ENCODE results near the gene PLD2. TPM values are rescaled to one million over a fixed set of nuclear protein-coding genes. Genes with fewer than 3 reads are reported as not detected.
"Not testable (repeated sequence)": the region's sequence is repeated elsewhere in the genome, so short reads cannot be mapped to it uniquely, and the experiment has no call there.

The PLD2 gene
- polyA plus RNA-seq, 3 donors from 2014 or later = 0.78 to 2.0 TPM; not detected in 1

GRCh38 chr17:4806456-4806776 lies 536 bp upstream of the PLD2 start:
- Mint-ChIP-seq H3K36me3 (peaks cover 4 to 5% (median 4%) of the 10 kb centered on the region in 3 donors), H3K27ac (peak overlapping the region in 4 of 6 donors; percentile 40 to 65 (median 55)), H3K4me3 (peak overlapping the region; percentile 73 to 86 (median 78)), H3K4me1 (peaks cover 5 to 8% of the 10 kb centered on the region in 2 donors), H3K27me3 (ENCODE audit: low read depth in 3 of 3) (peaks cover 0 to 5% (median 2%) of the 10 kb centered on the region in 3 donors), H3K9me3 (no peaks in the 10 kb centered on the region)
- no peak for DNase-seq

- no peak for DNase-seq
- H3K27ac Mint-ChIP-seq = peak overlapping the region in 2 of 6 donors; percentile 55 to 67
- peaks cover 0 to 5% (median 2%) of the 10 kb centered on the region in 3 donors for H3K27me3 Mint-ChIP-seq (ENCODE audit: low read depth in 3 of 3)
- no peaks in the 10 kb centered on the region for H3K9me3 Mint-ChIP-seq
- peak overlapping the region; percentile 71 to 85 (median 79) for H3K4me3 Mint-ChIP-seq
- H3K36me3 Mint-ChIP-seq = peaks cover 4 to 7% (median 5%) of the 10 kb centered on the region in 3 donors
- peaks cover 5 to 8% of the 10 kb centered on the region in 2 donors for H3K4me1 Mint-ChIP-seq
Observed at GRCh38 chr17:4807605-4808377, 839 bp downstream of the PLD2 start.

DNA sequence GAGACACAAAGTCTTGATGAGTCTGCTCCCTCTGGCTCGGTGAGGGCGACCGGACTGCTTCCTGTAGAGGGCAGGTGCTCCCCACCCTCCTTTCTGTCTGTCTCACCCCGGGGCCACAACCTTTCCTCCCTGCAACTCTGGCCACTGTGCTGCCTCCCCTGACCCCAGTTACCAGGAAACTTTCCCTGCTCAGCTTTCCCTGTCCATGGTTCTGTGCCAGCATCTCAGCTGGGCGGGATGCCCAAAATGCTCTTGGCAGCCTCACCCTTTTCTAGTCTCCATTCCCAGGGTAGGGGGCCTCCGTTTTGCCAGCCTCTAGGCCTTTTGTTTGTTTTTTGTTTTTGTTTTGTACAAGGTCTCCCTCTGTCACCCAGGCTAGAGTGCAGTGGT lies 1.4 kb downstream of the PLD2 start:
- peaks cover 4 to 7% (median 5%) of the 10 kb centered on the region in 3 donors for H3K36me3 Mint-ChIP-seq
- H3K4me1 Mint-ChIP-seq = peaks cover 5 to 8% of the 10 kb centered on the region in 2 donors
- no peak for DNase-seq
- H3K9me3 Mint-ChIP-seq = no peaks in the 10 kb centered on the region
- H3K27ac Mint-ChIP-seq = peak overlapping the region in 2 of 6 donors; percentile 40 to 55
- peaks cover 0 to 5% (median 2%) of the 10 kb centered on the region in 3 donors for H3K27me3 Mint-ChIP-seq (ENCODE audit: low read depth in 3 of 3)
- peak overlapping the region; percentile 58 to 79 (median 72) for H3K4me3 Mint-ChIP-seq

GRCh38 chr17:4810696-4811290 lies 3.8 kb downstream of the PLD2 start:
- Mint-ChIP-seq H3K9me3 (no peaks in the 10 kb centered on the region), H3K4me3 (peak overlapping the region in 1 of 5 donors; percentile 3), H3K4me1 (peaks cover 5 to 8% of the 10 kb centered on the region in 2 donors), H3K27me3 (ENCODE audit: low read depth in 3 of 3) (peaks cover 0 to 2% (median 0%) of the 10 kb centered on the region in 3 donors), H3K36me3 (peaks cover 5 to 9% (median 7%) of the 10 kb centered on the region in 3 donors), H3K27ac (no peak overlapping the region)
- DNase-seq = no peak

DNA sequence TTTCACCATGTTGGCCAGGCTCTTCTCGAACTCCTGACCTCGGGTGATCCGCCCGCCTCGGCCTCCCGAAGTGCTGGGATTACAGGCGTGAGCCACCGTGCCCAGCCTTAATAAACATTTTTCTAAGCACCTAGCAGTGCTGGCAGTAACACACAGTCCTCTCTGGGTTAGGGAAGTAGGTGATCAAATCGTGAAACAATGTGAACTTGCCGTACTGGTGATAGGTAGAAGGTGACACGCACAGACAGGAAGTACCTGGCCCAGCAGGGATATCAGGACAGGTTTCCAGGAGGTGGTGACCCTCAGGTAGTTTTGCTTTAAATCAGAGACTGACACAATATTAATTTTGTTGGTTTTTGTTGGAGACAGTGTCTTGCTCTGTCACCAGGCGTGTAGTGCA lies 4.5 kb downstream of the PLD2 start:
- H3K9me3 Mint-ChIP-seq = no peaks in the 10 kb centered on the region
- peaks cover 0 to 2% (median 0%) of the 10 kb centered on the region in 3 donors for H3K27me3 Mint-ChIP-seq (ENCODE audit: low read depth in 3 of 3)
- H3K4me3 Mint-ChIP-seq = no peak overlapping the region
- no peak overlapping the region for H3K27ac Mint-ChIP-seq
- no peak for DNase-seq
- peaks cover 5 to 9% (median 7%) of the 10 kb centered on the region in 3 donors for H3K36me3 Mint-ChIP-seq
- peaks cover 0 to 1% of the 10 kb centered on the region in 2 donors for H3K4me1 Mint-ChIP-seq

DNA sequence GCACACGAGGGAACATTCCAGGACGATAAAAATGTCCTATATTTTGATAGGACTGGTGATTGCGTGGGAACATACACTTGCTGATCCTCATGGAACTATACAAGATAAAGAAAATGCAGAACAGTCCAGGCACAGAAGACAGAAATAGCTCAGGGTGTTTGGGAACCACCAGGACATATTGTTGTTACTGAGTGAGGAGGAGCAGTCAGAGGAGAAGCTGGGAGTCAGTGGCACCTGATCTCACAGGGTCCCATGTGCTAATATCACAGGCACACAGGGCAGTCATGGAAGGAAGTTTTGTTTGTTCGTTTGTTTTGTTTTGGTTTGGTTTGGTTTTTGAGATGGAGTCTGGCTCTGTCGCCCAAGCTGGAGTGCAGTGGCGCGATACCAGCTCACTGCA lies 5.7 kb downstream of the PLD2 start:
- no peak for DNase-seq
- H3K9me3 Mint-ChIP-seq = no peaks in the 10 kb centered on the region
- H3K4me3 Mint-ChIP-seq = no peak overlapping the region
- peaks cover 0 to 2% (median 1%) of the 10 kb centered on the region in 3 donors for H3K27me3 Mint-ChIP-seq (ENCODE audit: low read depth in 3 of 3)
- no peaks in the 10 kb centered on the region for H3K4me1 Mint-ChIP-seq
- no peak overlapping the region for H3K27ac Mint-ChIP-seq
- H3K36me3 Mint-ChIP-seq = peaks cover 5 to 9% (median 7%) of the 10 kb centered on the region in 3 donors

GRCh38 chr17:4815043-4815675 lies 8.2 kb downstream of the PLD2 start:
- Mint-ChIP-seq H3K27ac (peak overlapping the region in 1 of 6 donors; percentile 31), H3K36me3 (peaks cover 5 to 9% (median 7%) of the 10 kb centered on the region in 3 donors), H3K9me3 (no peaks in the 10 kb centered on the region), H3K27me3 (ENCODE audit: low read depth in 3 of 3) (peaks cover 0 to 1% (median 0%) of the 10 kb centered on the region in 3 donors), H3K4me3 (no peak overlapping the region), H3K4me1 (no peaks in the 10 kb centered on the region)
- DNase-seq = no peak

GRCh38 chr17:4816826-4817225 lies 9.9 kb downstream of the PLD2 start:
- H3K36me3 Mint-ChIP-seq = peaks cover 0 to 5% (median 4%) of the 10 kb centered on the region in 3 donors
- H3K9me3 Mint-ChIP-seq = no peaks in the 10 kb centered on the region
- H3K27me3 Mint-ChIP-seq (ENCODE audit: low read depth in 3 of 3) = peaks cover 0 to 1% (median 0%) of the 10 kb centered on the region in 3 donors
- H3K4me1 Mint-ChIP-seq = no peaks in the 10 kb centered on the region
- DNase-seq = no peak
- no peak overlapping the region for H3K27ac Mint-ChIP-seq
- H3K4me3 Mint-ChIP-seq = no peak overlapping the region

DNA sequence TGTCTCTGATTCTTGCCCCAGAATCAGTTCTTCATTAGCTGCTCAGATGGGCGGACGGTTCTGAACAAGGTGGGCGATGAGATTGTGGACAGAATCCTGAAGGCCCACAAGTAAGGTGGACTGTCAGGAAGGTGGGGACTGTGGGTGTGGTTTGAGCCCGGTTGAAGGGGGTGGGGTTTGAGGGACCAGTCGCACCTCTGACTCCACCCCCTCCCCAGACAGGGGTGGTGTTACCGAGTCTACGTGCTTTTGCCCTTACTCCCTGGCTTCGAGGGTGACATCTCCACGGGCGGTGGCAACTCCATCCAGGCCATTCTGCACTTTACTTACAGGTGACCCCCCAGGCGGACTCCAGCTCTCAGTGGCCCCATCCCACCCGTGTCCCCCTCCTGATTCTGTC lies 11.3 kb downstream of the PLD2 start:
- peaks cover 0 to 5% (median 0%) of the 10 kb centered on the region in 3 donors for H3K36me3 Mint-ChIP-seq
- H3K27ac Mint-ChIP-seq = no peak overlapping the region
- no peaks in the 10 kb centered on the region for H3K4me1 Mint-ChIP-seq
- H3K9me3 Mint-ChIP-seq = no peaks in the 10 kb centered on the region
- no peak overlapping the region for H3K4me3 Mint-ChIP-seq
- no peak for DNase-seq
- H3K27me3 Mint-ChIP-seq (ENCODE audit: low read depth in 3 of 3) = peaks cover 0 to 1% (median 0%) of the 10 kb centered on the region in 3 donors

DNA sequence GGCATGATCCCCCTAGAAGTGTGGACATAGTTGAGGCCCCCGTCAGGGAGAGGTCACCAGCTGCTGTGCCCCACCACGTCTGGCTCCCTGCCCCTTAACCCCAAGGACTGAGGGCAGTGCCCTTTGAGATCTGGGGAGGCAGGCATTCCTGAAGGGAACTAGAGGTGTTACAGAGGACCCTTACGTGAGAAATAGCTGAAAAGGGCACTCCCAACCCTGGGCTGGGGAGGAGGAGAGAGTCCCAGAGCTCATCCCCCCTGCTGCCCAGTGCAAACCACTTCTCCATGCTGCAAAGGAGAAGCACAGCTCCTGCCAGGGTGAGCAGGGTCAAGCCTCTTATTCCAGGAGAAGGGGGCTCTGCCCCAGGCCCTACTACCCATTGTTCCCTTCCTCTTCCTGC lies 15.9 kb downstream of the PLD2 start:
- H3K4me1 Mint-ChIP-seq = no peaks in the 10 kb centered on the region
- no peak overlapping the region for H3K4me3 Mint-ChIP-seq
- H3K36me3 Mint-ChIP-seq = no peaks in the 10 kb centered on the region
- H3K27me3 Mint-ChIP-seq (ENCODE audit: low read depth in 3 of 3) = peaks cover 0 to 2% (median 0%) of the 10 kb centered on the region in 3 donors
- H3K27ac Mint-ChIP-seq = no peak overlapping the region
- DNase-seq = no peak
- no peaks in the 10 kb centered on the region for H3K9me3 Mint-ChIP-seq

DNA sequence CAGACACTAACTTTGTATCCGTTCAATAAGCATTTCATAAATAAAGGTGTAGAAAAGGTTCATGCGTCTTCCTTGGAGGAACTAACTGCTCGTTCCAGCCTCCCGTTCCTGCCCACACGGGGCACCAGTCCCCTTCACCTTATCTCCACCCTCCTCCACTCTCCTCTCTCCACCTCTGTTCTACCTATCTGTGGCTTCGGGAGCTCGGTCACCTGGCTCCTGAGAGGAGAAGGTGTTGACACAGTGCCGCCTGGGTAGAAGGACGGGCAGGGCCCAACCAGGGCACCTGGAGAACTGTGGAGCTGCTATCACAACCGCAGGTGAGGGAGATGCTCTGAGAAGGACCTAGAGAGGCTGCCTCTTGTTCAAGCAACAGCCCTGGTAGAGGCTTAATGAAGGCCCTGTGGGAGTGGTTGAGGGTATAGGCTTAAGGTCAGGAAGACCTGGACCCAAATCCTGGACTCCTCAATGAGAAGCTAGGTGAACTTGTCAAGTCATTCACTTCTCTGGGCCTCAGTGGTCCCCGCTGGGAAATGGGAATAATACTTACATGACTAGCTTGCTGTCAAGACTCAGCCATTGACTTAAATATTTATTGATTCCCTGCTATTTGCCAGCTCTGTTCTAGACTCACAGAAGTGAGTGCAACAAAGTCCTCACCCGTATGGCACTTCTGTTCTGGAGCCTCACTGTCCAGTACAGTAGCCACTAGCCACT lies 16.6 kb downstream of the PLD2 start:
- no peak overlapping the region for H3K27ac Mint-ChIP-seq

GRCh38 chr17:4827399-4827798 lies 20.4 kb downstream of the PLD2 start:
- H3K4me1 Mint-ChIP-seq = peaks cover 0 to under 1% of the 10 kb centered on the region in 2 donors
- H3K27ac Mint-ChIP-seq = no peak overlapping the region
- no peak overlapping the region for H3K4me3 Mint-ChIP-seq
- no peaks in the 10 kb centered on the region for H3K36me3 Mint-ChIP-seq
- peaks cover 0 to 2% (median 2%) of the 10 kb centered on the region in 3 donors for H3K27me3 Mint-ChIP-seq (ENCODE audit: low read depth in 3 of 3)
- DNase-seq = no peak
- H3K9me3 Mint-ChIP-seq = no peaks in the 10 kb centered on the region

More for the DNA sequence above, 16.6 kb downstream of the PLD2 start:
- Mint-ChIP-seq H3K27me3 (ENCODE audit: low read depth in 3 of 3) (peaks cover 0 to 2% (median under 1%) of the 10 kb centered on the region in 3 donors), H3K4me1 (no peaks in the 10 kb centered on the region), H3K4me3 (no peak overlapping the region), H3K36me3 (no peaks in the 10 kb centered on the region), H3K9me3 (no peaks in the 10 kb centered on the region)
- DNase-seq = no peak

GRCh38 chr17:4832829-4833177 lies 25.9 kb downstream of the PLD2 start:
- H3K9me3 Mint-ChIP-seq, DNase-seq, H3K36me3 Mint-ChIP-seq: not testable (repeated sequence)
- Mint-ChIP-seq H3K4me1 (peaks cover 30 to 36% of the 10 kb centered on the region in 2 donors), H3K4me3 (peak overlapping the region; percentile 94 to 98 (median 96)), H3K27ac (peak overlapping the region; percentile 88 to 98 (median 98)), H3K27me3 (ENCODE audit: low read depth in 3 of 3) (peaks cover 5 to 12% (median 8%) of the 10 kb centered on the region in 3 donors)
